Anterior cingulate cortex (tissue), 58 donors: ENCODE results near the gene ADGRG7.
"Not testable (repeated sequence)": the region's sequence is repeated elsewhere in the genome, so short reads cannot be mapped to it uniquely, and the experiment has no call there.

Experiments used
- DNase-seq, 58 donors: peaks; one replicate each; lab custom pipeline; 2025; lab: John Stamatoyannopoulos, UW

ADGRG7 gene, protein sequence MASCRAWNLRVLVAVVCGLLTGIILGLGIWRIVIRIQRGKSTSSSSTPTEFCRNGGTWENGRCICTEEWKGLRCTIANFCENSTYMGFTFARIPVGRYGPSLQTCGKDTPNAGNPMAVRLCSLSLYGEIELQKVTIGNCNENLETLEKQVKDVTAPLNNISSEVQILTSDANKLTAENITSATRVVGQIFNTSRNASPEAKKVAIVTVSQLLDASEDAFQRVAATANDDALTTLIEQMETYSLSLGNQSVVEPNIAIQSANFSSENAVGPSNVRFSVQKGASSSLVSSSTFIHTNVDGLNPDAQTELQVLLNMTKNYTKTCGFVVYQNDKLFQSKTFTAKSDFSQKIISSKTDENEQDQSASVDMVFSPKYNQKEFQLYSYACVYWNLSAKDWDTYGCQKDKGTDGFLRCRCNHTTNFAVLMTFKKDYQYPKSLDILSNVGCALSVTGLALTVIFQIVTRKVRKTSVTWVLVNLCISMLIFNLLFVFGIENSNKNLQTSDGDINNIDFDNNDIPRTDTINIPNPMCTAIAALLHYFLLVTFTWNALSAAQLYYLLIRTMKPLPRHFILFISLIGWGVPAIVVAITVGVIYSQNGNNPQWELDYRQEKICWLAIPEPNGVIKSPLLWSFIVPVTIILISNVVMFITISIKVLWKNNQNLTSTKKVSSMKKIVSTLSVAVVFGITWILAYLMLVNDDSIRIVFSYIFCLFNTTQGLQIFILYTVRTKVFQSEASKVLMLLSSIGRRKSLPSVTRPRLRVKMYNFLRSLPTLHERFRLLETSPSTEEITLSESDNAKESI

DNA sequence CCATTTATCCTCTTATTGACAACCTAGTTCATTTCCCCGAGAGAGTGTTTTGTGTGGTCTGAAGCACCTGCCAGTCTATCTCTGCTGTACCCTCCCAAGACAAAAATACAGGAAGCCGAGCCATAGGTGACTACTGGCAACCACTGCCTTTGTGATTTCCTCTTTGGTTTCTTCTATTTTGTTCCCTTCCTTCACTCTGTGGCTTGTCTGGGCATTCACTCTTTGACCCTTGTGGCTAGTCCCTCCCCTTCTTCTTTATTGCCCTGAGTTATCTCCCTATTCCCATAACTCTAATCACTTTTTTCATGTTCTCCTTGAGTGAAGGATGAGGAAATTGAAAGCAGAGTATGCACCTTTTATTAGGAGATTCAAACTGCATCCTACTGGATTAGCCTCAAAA, at the start of gene ADGRG7:
ADGRG7 (plus strand) TSS at position 297 of the 400 bp plus-strand sequence. CDS start 256 bp downstream, outside the sequence.
- no peak for DNase-seq

DNA sequence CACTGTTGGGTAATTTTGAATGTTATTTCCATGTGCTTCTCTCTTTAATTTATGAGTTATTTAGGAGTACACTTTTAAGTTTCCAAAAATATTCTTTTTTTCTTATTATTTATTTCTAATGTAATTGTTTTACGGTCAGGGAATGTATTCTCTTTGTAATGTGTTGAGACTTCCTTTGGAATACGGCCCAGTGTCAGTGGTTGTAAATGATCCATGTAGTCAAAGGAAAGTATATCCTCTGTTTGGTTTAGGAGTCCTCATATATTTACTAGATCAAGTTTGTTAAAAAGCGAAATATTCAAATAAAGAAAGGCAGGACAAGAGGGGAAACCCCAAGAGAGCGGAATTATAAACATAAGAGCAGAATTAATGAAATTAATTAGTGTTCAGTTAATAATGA, 49.0 kb upstream of the ADGRG7 start:
- DNase-seq, result no peak

DNA sequence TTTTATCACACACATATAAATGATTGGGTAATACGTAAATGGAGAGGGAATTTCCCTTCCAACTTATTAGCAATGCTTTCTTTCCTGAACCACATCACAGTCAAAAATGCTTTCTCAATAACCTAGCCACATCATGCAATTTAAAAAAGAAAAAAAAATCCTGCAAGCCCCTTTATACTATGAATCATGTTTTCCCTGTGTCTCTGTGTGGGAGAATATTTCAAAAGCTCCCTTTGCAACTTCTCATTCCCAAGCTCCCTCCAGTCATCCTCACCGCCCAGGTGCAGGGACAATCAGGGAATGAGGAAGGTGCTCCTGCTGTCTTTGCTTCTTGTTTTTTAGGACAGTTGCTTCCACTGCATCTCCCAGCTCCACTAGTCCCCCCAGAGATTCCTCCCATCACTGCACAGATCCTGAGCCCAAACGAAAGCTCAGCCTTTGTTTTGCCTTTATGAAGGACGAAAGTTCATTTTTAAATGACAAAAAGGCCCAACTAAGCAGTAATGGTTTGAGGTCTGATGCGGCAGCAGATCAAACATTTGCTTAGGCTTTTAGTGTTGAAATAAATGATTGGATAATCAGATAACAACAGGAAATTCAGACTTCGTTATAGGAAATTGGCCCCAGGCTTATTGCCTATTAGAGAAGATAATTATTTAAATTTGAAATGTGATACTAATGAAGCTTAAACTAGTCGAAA, 47.8 kb upstream of the ADGRG7 start:
- DNase-seq, result no peak

DNA sequence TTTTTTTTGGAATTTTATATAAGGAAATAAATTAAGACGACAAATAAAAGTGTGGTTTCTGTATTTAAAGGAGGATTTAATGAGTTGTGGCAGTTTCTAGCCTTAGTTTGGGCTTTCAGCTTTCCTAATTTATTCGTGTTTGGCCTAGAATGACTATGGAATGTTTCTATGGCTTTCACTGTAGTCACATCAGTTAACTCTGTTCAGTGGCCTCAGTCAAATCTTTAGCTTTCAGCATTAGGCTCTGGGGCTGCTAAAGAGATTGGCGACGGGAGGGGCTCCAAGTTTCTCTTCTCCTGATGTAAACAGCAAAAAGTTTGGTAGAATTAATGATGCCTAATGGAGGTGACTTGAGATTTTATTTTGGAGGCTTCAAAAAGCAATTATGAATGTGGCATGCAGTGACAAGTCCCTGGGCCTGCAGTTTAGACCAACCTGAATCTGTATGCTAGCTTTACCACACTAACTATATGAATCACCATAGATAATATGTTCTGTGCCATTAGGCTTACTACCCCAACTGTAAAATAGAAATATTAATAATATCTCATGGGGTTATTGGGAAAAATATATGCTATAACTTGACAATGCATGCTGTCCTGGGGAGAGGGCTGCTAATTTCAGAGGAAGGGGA, 47.1 kb upstream of the ADGRG7 start:
- DNase-seq, result no peak

DNA sequence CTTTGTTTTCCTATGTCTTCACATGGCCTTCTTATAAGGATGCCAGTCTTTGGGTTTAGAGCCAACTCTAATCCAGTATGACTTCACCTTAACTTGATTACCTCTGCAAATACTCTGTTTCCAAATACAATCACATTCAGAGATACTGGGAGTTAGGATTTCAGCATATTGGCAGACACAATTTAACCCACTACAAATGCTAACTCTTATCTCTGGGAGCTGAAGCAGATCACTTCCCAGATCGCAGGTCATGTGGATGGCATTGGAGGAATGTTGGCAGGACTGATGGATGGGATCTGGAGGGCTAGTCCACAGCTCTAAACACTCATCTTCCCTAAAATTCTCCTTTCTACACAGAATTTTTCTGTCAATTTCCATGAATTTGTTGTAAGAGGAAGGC, 46.2 kb upstream of the ADGRG7 start:
- DNase-seq, result no peak

DNA sequence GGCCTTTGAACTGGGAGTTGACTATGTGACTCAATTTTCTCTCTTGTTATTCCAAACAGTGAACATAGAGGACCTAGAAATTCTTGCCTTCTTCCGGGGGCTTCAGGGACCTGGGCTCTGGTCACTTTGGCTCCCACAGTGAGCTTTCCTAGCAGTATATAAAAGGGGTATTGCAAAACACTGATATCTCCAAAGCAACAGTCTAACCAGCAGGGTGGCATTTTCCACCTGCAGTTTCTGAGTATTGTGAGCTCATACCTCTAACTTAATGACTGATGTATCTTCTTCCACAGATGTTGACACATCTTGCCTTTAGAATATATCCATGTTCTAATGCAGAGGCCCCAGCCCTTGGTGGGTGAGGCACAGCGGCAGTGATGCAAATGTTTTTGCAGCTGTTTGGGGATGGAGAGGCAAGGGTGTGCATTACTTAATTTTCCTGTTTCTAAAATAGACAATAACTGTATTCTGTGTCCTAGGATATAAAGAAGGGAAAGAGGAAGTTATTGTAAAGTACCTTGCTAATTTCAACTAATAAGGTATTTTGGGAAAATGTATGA, 45.7 kb upstream of the ADGRG7 start:
- no peak for DNase-seq

DNA sequence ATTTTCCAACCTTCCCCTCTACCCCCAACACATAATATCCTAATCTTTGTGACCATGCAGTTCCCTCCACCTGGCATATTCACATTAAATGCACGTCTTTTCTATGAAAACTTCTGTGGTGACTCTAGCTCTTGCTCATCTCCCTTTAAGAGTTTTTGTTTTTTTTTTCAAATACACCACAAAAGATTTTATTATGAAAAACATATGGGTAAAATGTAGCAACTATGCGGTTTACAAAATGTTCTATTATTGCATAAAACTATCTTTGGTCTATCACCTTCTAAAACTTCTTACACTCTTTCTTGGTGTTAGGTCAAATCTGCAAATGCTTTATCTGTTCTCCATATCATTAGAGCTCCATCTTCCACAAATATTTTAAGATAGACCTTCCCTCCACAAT, 38.6 kb upstream of the ADGRG7 start:
- no peak for DNase-seq

DNA sequence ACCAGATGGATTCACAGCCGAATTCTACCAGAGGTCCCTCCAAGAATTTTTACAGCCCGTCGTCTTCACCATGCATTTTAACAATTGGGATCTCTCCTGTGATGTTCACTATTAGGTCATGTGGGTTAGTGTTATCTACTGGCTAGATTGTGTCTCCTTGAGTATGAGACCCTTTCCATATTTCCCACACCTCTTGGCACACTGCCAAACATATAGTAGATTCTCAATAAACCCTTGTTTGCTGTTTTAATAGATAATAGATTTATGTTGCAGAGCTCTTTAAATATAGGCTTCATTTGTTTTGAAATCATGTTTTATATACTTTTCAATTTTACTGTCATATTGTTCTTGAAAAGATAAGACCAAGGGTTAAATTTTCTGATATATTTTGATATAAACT, 34.9 kb upstream of the ADGRG7 start:
- DNase-seq, result no peak

DNA sequence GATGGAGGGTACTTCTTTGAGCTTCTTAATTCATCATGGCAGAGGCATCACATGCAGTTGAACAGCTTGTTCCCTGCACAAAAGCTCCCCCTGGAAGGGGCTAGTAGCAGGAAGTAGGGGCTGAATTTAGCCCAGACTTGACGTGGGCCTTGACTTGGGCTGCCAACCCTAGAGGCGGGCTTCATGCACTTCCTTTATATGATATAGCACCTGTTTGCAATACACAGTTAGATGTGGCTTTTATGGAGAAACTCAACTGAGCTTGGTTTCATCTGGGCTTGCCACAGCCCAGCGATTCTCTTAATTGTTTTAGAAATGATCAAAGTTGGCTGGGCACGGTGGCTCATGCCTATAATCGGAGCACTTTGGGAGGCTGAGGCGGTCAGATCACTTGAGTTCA, 33.7 kb upstream of the ADGRG7 start:
- no peak for DNase-seq

DNA sequence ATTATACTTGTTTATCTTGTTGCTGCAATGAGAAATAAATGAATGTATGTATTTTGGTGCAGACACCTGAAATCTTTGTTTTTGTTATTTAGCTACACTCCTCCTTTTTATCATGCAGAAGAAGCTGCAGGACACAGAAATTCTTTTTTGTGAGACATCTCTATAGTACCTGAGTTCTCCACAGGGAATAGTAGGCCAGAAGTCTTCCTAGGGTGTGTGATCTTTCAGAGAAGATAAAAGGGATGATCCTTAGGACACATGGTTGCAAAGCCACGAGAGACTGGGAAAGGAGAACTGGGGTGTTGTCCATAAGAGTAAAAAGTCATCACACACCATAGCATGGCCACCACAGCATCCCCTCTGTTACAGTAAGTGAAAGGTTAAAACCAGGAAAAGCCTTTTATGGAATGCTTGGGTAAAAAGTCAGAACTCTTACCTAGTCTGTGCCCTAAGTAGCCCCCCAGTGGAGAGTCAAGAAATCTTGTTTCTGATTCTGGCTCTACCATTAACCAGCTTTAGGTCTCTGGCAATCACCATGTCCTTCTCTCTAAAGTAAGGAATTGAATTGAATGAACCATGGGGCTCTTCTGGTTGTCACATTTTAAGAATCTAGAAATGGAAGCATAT, 31.9 kb upstream of the ADGRG7 start:
- DNase-seq, result no peak

DNA sequence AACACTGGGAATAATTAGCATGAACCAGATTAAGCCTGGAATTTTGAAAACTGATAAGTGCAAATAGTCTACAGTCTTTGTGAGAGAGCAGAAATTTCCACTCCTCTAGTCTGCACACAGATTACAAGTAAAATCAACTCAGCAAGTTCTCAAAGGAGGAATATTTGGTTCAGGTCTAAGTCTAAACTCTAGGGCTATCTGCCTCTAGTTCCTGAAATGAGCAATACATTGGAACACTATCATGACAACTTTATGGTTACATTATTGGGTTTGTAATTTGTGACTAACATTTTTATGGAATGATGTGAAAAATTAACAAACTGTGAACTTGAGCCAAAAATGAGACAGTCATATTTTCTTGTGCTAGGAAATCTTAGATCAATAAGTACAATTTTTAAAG, 30.8 kb upstream of the ADGRG7 start:
- no peak for DNase-seq

DNA sequence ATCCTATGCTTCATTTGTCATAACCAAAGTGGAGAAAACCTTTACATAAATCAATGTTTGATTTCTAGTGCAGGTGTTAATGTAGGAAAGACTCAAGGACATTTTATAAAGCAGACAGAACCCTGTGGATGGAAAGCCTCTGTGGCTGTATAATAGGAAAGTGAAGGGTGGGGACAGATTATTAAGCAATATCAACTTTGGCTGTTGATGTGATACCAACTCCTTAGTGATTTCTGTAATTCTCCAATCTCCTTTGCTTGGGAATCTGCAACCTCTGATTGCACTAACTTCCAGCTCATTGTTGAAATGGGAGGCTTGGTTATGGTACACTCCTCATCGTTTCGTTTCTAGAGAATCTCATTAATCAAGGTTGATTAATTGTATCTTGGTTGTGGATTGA, 29.3 kb upstream of the ADGRG7 start:
- no peak for DNase-seq

DNA sequence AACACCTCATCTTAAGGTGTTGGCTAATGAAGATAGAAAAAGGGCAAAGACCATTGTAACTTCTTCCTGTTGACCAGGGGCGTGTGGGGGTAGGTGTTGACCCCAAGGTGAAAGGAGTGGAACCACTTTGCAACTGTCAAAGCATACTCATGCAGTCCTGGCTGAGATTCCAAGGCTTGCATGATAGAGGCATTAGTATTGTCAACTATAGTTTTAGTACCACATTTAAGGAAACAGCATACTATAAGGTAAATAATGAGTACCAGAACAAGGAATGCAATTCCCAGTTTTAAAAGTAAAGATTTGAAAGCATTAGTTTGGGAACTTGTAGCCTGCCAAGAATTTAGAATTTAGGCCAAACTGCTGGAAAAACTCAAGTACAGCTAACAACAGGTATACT, 27.8 kb upstream of the ADGRG7 start:
- no peak for DNase-seq

DNA sequence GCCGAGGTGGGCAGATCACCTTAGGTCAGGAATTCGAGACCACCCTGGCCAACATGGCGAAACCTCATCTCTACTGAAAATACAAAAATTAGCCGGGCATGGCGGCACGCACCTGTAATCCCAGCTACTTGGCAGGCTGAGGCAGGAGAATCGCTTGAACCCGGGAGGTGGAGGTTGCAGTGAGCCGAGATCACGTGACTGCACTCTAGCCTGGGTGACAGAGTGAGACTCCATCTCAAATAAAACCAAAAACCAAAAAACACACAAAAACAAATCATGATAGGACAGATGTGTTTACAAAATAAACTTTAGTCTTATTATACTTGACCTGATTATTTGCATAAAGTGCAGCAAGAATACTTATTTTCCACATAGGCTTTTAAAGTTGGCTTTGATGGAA, 27.2 kb upstream of the ADGRG7 start:
- not testable (repeated sequence) for DNase-seq

DNA sequence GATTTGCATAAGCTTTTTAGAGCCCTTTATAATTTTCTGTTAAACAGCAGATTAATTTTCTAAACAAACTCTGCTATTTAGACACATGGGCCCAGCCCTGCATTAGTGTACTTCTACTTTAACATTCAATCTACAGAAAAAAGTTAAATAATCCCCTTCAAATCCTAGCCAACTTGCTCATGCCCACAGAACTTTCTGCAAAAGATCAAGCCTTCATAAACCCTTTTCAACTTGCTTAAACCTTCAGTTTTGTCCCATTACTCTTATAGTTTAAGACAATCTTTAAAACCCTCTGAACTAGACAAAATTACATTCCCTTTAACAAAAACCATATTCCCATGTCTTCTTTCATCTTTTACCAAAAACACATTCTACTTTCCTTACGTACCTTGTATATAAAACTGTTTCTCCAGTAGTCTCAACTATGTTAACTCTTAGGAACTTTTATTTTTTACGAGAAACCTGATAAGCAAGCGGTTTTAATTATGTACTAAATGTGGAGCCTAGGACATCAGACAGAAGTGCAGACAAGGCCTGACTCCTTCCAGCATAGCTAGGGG, 25.2 kb upstream of the ADGRG7 start:
- DNase-seq, result no peak

DNA sequence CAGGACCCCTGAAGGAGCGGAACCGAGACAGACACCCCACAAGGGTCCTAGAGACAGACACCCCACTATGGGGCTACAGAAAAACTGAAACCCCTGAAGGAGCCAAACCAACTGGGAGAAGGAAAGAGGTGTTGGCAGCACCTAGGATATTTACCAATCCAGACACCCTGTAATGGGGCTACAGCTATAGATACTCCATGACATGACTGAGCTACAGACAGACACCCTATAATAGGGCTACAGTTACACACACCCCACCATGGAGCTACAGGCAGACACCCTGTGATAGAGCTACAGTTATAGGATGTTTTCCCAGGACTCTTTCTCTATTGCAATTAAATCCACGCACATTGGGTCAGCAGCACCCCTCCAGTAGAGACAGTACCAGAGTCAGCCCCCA, 22.6 kb upstream of the ADGRG7 start:
- DNase-seq, result no peak

DNA sequence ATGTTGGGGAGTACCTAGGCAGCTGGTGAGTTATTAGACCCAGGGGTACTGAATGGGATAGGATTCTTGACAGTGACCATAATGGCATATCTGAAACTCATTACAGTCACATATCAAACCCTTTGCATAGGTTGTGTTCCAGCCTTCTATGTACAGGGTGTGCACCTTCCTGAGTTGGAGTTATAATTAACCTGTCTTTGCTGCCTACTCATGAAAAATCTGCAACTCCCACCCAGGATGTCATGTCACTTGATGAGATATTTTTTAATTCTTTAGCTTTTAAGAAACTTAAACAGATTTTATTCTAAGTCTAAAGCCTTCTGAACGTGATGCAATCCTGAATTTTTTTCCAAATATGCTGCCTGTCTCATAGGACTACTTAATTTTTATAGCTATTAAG, 21.1 kb upstream of the ADGRG7 start:
- DNase-seq, result no peak

DNA sequence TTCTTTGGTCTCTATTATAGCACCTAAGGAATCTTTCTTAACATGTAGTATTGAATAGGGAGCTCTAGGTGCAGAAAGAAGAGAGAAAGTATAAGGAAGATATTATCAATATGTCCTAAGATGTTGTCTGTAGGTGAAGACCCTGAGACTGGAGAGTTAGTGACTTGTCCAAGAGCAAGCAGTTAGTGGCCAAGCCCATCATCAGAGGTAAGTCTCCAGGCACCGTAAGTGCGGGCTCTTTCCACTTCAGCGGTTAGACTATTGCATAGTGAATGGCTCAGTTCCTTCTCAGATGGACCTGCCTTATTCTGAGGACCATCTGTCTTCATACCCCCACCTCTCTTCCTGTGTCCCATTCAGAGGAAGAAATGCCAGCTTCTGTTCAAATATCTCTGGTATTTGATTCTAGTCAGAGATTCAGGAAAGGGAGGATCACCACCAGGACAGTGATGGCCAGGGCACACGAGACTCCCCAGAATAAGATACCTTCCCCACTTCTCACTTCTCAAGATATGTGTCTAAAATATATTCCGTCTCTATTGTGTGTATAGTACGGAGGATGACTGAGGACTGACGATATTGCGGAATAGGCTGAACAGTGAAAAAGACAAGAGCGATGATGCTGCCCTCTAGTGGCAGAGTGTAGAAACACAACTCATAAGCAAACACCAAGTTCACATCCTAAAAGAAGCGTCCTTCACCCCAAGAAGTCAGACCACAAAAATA, 19.1 kb upstream of the ADGRG7 start:
- DNase-seq, result peak in 45 of 58 donors; percentile 2 to 66 (median 24)

DNA sequence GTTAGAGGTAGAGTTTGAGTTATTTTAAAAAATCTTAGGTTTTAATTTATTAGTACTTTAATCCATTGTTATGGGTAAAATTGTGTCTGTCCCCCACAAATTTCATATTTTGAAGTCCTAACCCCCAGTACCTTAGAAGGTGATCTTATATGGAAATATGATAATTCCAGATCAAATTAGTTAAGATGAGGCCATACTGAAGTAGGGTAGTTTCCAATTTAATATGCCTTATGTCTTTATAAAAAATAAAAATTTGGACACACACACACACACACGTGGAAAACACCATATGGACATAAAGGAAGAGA, 18.6 kb upstream of the ADGRG7 start:
- no peak for DNase-seq
